GM12878 (cell line): ENCODE results near the gene TNS4. TPM values are rescaled to one million over a fixed set of nuclear protein-coding genes. Genes with fewer than 3 reads are reported as not detected.

Experiments
- ATAC-seq: fragments of 200-7000 bp; cut with Tn5 transposase; 3 replicates; pipeline ENCODE4 v1.9.1; 2020; ENCODE audit warnings: mild to moderate bottlenecking, moderate library complexity
- BruUV-seq: library from RNA; stranded (reverse); fragments of 400-500 nt; replicated peaks from 2 replicates; lab custom pipeline; 2021; lab: Mats Ljungman, UMichigan
- CTCF ChIA-PET: fragments of 300-600 bp; sonication (Branson Sonifier 250); formaldehyde crosslinking; extraction: SDS; loops from one replicate; lab custom pipeline; 2021; ENCODE audit warnings: inconsistent platforms; lab: Yijun Ruan, JAX
- POLR2A ChIA-PET: fragments of 350-600 bp; formaldehyde crosslinking; extraction: SDS; loops from one replicate; lab custom pipeline; 2021; ENCODE audit warnings: inconsistent platforms; lab: Charles Lee
- RAD21 ChIA-PET: fragments of 300-600 bp; sonication (Branson Sonifier 250); formaldehyde crosslinking; loops from one replicate; lab custom pipeline; 2023; ENCODE audit warnings: antibody characterized with exemption; ENCODE audit not compliant: unreplicated experiment; lab: Charles Lee
- SMC1A ChIA-PET: fragments of 300-600 bp; sonication (Branson Sonifier 250); formaldehyde crosslinking; loops from one replicate; lab custom pipeline; 2023; ENCODE audit not compliant: unreplicated experiment, uncharacterized antibody; lab: Charles Lee
- DNase-seq: peaks from one replicate; pipeline ENCODE4 v3.0.0-alpha.2; 2011; ENCODE audit warnings: low read depth, low spot score
- FAIRE-seq: peaks from 3 replicates; lab custom pipeline; 2011; peaks lifted over from hg19 to GRCh38; lab: Jason Lieb, UNC
- H2AFZ ChIP-seq: 2 replicates; pipeline ENCODE4 v1.6.0; 2011; ENCODE audit warnings: low read depth, low read length, control low read depth; ENCODE audit not compliant: control insufficient read depth
- H3K27ac ChIP-seq: 2 replicates; pipeline ENCODE4 v1.5.1; 2011; ENCODE audit warnings: control low read depth; ENCODE audit not compliant: control insufficient read depth, insufficient read depth
- H3K27me3 ChIP-seq, 2 experiments: replicated peaks in 1 of 2; 2 replicates each; pipeline versions ENCODE4 v1.6.0 to v1.6.1; 2011; ENCODE audit warnings: low read length in 1 of 2; ENCODE audit not compliant: control insufficient read depth in 2 of 2, insufficient read depth in 2 of 2
- H3K36me3 ChIP-seq, 2 experiments: 2 replicates each; pipeline ENCODE4 v1.5.1; 2011; ENCODE audit warnings: low read length in 1 of 2; ENCODE audit not compliant: control insufficient read depth in 2 of 2, insufficient read depth in 2 of 2
- H3K4me1 ChIP-seq: 2 replicates; pipeline ENCODE4 v1.6.1; 2011; ENCODE audit warnings: mild to moderate bottlenecking, low read length, moderate library complexity, mixed read lengths; ENCODE audit not compliant: control insufficient read depth, insufficient read depth
- H3K4me2 ChIP-seq: 2 replicates; pipeline ENCODE4 v1.6.0; 2011; ENCODE audit warnings: control low read depth; ENCODE audit not compliant: control insufficient read depth, insufficient read depth
- H3K4me3 ChIP-seq: fragments of 200-600 bp; sonication (generic); 2 replicates; pipeline ENCODE4 v1.5.1; 2016
- H3K79me2 ChIP-seq: 2 replicates; pipeline ENCODE4 v1.6.0; 2011; ENCODE audit warnings: low read length; ENCODE audit not compliant: control insufficient read depth, insufficient read depth
- H3K9ac ChIP-seq: 2 replicates; pipeline ENCODE4 v1.8.0; 2011; ENCODE audit warnings: low read length, control low read depth, mixed read lengths; ENCODE audit not compliant: control insufficient read depth, insufficient read depth
- H3K9me3 ChIP-seq: replicated peaks from 3 replicates; pipeline ENCODE4 v1.5.1; 2011; ENCODE audit warnings: mild to moderate bottlenecking, low read length; ENCODE audit not compliant: control insufficient read depth, insufficient read depth
- H4K20me1 ChIP-seq: 2 replicates; pipeline ENCODE4 v1.6.0; 2011; ENCODE audit not compliant: control insufficient read depth, insufficient read depth
- CHD4 ChIP-seq: fragments of 200-600 bp; sonication (generic); IDR thresholded peaks from 2 replicates; pipeline ENCODE4 v1.6.1; 2016; ENCODE audit warnings: mild to moderate bottlenecking
- HCFC1 ChIP-seq: fragments of 150-350 bp; IDR thresholded peaks from 2 replicates; pipeline ENCODE4 v1.6.1; 2014; ENCODE audit warnings: low read length
- IRF4 ChIP-seq: IDR thresholded peaks from 2 replicates; pipeline ENCODE4 v1.6.1; 2011; ENCODE audit warnings: low read depth, low read length
- REST ChIP-seq: IDR thresholded peaks from 2 replicates; pipeline ENCODE4 v1.6.1; 2012; ENCODE audit warnings: mild to moderate bottlenecking, low read depth, low read length
- SUZ12 ChIP-seq: fragments of 200-600 bp; sonication (generic); IDR thresholded peaks from one replicate; pipeline ENCODE4 v1.6.1; 2018; ENCODE audit warnings: antibody characterized with exemption, mild to moderate bottlenecking; ENCODE audit not compliant: unreplicated experiment
- WRNIP1 ChIP-seq: IDR thresholded peaks from 2 replicates; pipeline ENCODE4 v1.6.1; 2011; ENCODE audit warnings: low read depth, low read length, improper control_type of control experiment, borderline replicate concordance
- ZNF384 ChIP-seq: IDR thresholded peaks from 2 replicates; pipeline ENCODE4 v1.6.1; 2012; ENCODE audit warnings: low read depth, mild to moderate bottlenecking, low read length, improper control_type of control experiment, borderline replicate concordance
- WGBS: methylation state at CpG from one replicate; pipeline ENCODE4 v1.1.6; 2016; ENCODE audit warnings: low lambda C conversion rate; ENCODE audit not compliant: insufficient replicate concordance, insufficient coverage; ENCODE audit errors: missing lambda C conversion rate; 5-methylcytosine and 5-hydroxymethylcytosine counted together
- in situ Hi-C: fragments of 300-500 bp; cut with MboI; formaldehyde crosslinking; loops from 9 replicates; pipeline ENCODE4 v1.14.3; 2018; ENCODE audit warnings: mixed read lengths
- intact Hi-C: fragments of 100-400 bp; cut with micrococcal nuclease; formaldehyde crosslinking; loops from one replicate; pipeline ENCODE4 v1.14.2; 2022; ENCODE audit not compliant: unreplicated experiment
- polyA plus RNA-seq, 11 experiments: library from polyadenylated mRNA; depleted of rRNA in 4 of 11; unstranded in 6 of 11; stranded (reverse) in 5 of 11; fragments of >200 nt; fragmentation: Nextera tagmentation in 4 of 11; fragmentation: Illumina TruSeq in 1 of 11; extraction: Ambion mirVana in 4 of 11; extraction: Trizol in 1 of 11; gene quantifications; 1 replicate in 1 of 11; 2 replicates in 10 of 11; pipeline versions ENCODE4 v1.2.1 to v1.2.3, GENCODE V29; 2011 to 2016; ENCODE audit warnings: inconsistent platforms in 2 of 11, missing spikeins in 2 of 11, low read depth in 1 of 11
- total RNA-seq, 4 experiments: library from RNA; depleted of rRNA in 3 of 4; stranded (reverse); fragments of >200 nt in 3 of 4; fragmentation: Illumina TruSeq in 1 of 4; extraction: Trizol in 1 of 4; gene quantifications; 2 replicates each; pipeline versions ENCODE4 v1.2.1 to v1.2.3, GENCODE V29; 2013 to 2021

The TNS4 gene
- total and polyA plus RNA-seq, 10 of the 15 experiments (the other 5 are each of a cell fraction or from before 2014, with no cell fraction given): 0.10 to 0.90 (median 0.68) TPM; not detected in 2

DNA sequence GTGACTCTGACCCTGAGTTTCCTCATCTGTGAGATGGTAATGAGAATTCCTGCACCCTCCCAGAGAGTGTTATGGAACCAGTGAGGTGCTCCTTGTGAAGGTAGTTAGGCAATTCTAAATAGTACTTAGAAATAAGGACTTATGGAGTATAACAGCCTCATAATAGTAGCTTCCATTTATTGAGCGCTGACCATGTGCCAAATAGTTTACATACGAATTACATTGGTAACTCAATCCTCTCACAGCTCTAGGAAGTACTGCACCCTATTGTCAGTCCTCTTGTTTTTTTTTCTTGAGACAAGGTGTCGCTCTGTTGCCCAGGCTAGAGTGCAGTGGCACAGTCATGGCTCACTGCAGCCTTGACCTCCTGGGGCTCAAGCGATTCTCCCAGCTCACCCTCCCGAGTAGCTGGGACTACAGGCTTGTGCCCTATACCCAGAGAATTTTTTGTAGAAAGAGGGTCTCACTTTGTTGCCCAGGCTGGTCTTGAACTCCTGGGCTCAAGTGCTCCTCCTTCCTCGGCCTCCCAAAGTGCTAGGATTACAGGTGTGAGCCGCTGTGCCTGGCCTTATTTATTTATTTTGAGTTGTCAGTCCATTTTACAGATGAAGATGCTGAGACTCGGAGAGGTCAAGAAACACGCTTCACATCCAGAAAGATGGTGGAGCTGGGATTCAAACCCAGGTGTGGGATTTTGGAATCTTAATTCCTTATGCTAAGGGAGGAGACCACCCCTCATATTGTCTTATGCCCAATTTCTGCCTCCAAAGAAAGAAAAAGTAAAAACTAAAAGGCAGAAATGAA, 2.9 kb downstream of the TNS4 start:
- no peaks in the 10 kb centered on the region for H3K9me3 ChIP-seq
- ChIA-PET POLR2A (interaction anchor here (0.6 to 1.3 kb wide), 3 partner anchors 9 to 26 kb away, joined by 3 read pairs; no protein-coding TSS in a partner anchor), SMC1A (interaction anchor here (1.0 to 1.2 kb wide), 3 partner anchors 23 to 43 kb away, joined by 3 to 4 read pairs (median 3); no protein-coding TSS in a partner anchor), CTCF (interaction anchor here (0.5 to 1.4 kb wide), 6 partner anchors 21 to 424 kb away, joined by 3 to 7 read pairs (median 5); no protein-coding TSS in a partner anchor), RAD21 (interaction anchor here (0.8 to 1.0 kb wide), 2 partner anchors 11 to 35 kb away, joined by 3 to 4 read pairs; no protein-coding TSS in a partner anchor)
- DNase-seq: no peak
- H4K20me1 ChIP-seq: no peaks in the 10 kb centered on the region
- H3K4me1 ChIP-seq: no peaks in the 10 kb centered on the region
- H3K79me2 ChIP-seq: no peaks in the 10 kb centered on the region
- BruUV-seq: no TSS peak
- intact Hi-C loops (no loop called here), in situ Hi-C loops (no loop called here)
- no peak overlapping the region for H3K4me2 ChIP-seq
- TF ChIP-seq WRNIP1: no peak
- no peak for TF ChIP-seq IRF4
- no peak for TF ChIP-seq HCFC1
- TF ChIP-seq REST: no peak
- no peak for TF ChIP-seq ZNF384
- no peak for TF ChIP-seq CHD4
- TF ChIP-seq SUZ12: no peak
- H3K27ac ChIP-seq: no peak overlapping the region
- FAIRE-seq: no peak
- H3K27me3 ChIP-seq: peaks cover 0 to 9% of the 10 kb centered on the region in 2 experiments; a peak in 2 of 4 replicates
- no peak overlapping the region for H3K9ac ChIP-seq
- 15% methylated on average over 9 of the region's 9 CpGs for WGBS
- no peak for ATAC-seq
- no peak overlapping the region for H2AFZ ChIP-seq
- no peak overlapping the region for H3K4me3 ChIP-seq
- no peaks in the 10 kb centered on the region for H3K36me3 ChIP-seq
